GM10266 (cell line): ENCODE results near the gene ARRDC2.

Source experiments
- DNase-seq: peaks from one replicate; pipeline ENCODE4 v3.0.0; 2012; ENCODE audit errors: extremely low spot score
- CTCF ChIP-seq: IDR thresholded peaks from 2 replicates; pipeline ENCODE4 v1.5.1; 2012; ENCODE audit warnings: mild to moderate bottlenecking, low read depth; ENCODE audit not compliant: control insufficient read depth, insufficient read depth; ENCODE audit errors: missing control alignments

ARRDC2 gene

DNA sequence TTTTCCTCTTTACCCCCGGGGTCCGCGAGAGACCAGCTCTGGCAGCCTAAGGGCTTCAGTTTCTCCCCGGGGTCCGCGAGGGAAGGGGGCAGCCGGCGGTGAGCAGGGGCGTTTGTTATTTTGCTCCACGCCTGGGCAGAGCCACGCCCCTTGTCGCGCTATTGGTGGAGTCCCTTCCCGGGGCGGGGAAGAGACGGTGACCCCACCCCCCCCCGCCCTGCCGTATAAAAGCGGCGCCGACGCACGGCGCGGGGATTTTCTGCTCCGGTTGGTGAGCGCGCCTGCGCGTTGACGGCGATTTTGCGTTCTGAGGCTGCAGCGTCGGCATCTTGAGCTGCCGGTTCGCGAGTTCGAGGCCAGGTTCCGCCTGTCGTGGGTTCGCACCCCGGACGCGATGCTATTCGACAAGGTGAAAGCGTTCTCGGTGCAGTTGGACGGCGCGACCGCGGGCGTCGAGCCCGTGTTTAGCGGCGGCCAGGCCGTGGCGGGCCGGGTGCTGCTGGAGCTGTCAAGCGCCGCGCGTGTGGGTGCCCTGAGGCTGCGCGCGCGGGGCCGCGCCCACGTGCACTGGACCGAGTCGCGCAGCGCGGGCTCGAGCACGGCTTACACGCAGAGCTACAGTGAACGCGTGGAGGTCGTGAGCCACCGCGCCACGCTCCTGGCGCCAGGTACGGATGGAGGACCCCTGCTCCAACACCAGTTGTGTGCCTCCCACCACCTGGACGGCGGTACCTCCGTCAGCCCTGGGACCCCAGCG lies at the start of gene ARRDC2:
Gene ARRDC2, plus strand, starts transcription at position 254 of the 757 bp plus-strand sequence. Its CDS starts 141 bp downstream, at position 395.
- TF ChIP-seq CTCF: no peak
- DNase-seq: peak; percentile 98

GRCh38 chr19:17963936-17964691 lies 43.9 kb upstream of the ARRDC2 start:
- no peak for TF ChIP-seq CTCF
- no peak for DNase-seq

DNA sequence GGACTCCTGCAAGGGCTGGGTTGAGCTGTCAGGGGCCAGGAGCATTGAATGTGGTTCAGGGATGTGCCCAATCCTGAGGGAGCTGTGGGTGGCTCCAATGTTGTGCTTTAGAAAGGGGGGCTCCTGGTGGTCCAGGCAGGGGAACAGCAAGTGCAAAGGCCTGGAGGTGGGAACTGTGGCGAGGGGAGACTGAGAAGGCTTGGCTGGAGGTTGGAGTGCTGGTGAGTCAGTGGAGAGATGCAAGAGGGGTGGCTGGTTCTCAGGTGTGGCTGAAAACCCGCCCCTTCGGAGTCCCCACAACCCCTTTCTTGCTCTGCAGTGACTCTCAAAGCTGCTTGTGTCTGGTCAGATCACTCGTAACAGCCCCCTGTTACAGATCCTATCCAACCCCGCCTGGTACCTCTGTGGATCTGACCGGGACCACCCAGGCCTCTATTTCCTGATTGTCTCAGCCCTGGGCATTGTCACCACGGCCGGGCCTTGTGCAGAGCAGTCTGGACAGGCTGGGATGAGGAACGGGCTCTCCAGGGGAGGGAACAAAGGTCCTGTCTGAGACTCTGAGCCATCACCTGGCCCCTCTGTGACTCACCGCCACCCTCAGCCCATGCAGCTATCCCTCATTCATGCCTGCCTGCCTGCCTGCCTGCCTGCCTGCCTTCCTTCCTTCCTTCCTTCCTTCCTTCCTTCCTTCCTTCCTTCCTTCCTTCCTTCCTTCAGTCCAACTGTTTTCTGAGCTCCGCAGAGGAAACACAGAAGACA lies 42.4 kb upstream of the ARRDC2 start:
- no peak for TF ChIP-seq CTCF
- DNase-seq: no peak

DNA sequence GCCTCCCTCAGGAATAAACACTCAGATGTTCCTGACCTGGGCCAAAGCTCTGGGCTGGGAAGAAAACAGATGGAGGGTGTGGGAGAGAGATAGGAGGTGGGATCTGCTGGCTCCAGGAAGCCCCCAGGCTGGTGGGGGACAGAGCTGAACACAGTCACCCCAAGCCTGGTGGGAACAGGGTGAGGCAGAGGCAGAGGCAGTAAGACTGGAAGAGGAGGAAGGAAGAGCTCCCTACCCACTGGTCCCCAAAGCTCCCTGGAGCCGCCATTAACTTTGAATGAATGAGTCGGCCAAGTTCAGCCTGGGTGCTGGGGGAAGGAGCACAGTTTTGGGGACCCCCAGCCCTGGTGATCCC lies 41.9 kb upstream of the ARRDC2 start:
- DNase-seq: no peak
- no peak for TF ChIP-seq CTCF

- TF ChIP-seq CTCF: no peak
- DNase-seq: peak; percentile 66
Observed at GRCh38 chr19:17966550-17967256, 41.3 kb upstream of the ARRDC2 start, which contains the start of gene KCNN1. KCNN1 (plus strand) TSS chr19:17967107; CDS start chr19:17973889, 6,782 bp downstream.

DNA sequence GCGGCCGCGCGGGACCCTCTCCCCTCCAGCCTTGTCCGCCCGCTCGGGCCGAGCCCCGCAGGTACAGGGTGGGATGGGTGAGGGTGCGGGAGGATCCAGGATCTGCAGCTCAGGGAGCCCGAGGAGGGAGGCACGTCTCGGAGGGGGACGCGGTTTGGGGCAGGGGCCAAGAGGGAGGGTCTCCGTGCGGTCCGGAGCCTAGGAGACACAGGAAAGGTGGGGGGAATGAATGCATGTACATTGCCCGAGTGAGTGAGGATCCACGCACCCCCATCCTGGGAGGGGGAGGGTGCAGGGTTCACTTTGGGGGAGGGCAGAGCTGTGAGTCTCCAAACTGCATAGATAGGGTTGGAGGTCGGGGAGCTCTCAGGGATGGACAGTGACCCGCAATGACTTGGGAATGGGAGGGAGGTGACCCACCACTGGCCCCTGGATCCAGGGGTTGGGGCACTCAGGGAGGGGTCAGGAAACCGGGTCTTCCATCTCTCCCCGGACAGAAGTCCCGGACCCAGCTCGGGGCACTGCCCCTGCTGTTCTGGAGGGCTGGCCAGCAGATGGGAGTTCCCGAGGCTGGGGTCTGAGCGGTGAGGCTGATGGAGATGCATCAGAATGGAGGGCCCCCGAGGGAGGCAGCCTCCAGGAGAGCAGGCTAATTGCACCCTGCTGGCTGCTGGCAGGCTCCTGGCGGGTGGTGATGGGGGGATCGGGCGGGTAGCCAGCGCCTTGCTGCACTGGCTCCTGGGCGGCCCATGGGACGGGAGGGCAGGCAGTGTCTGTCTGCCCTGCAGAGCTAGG lies 40.5 kb upstream of the ARRDC2 start:
- DNase-seq: no peak
- TF ChIP-seq CTCF: no peak
